OCI-LY1 (cell line): Measurements from ENCODE around the gene MCCC2.

Experiments used
- H2AFZ ChIP-seq: fragments of 200-600 bp; sonication (generic), shearing (Covaris generic); 2 replicates; pipeline ENCODE4 v1.6.0; 2014; ENCODE audit warnings: antibody characterized with exemption, mild to moderate bottlenecking, low read length
- H3F3A ChIP-seq: fragments of 200-600 bp; sonication (generic), shearing (Covaris generic); 2 replicates; pipeline ENCODE4 v1.6.0; 2014; ENCODE audit warnings: mild to moderate bottlenecking, antibody characterized with exemption, low read length, moderate library complexity; ENCODE audit not compliant: insufficient read depth
- H3K27ac ChIP-seq: fragments of 200-600 bp; sonication (generic); 2 replicates; pipeline ENCODE4 v1.5.1; 2014; ENCODE audit warnings: low read length, mixed run types, mild to moderate bottlenecking, low read depth; ENCODE audit not compliant: poor library complexity, severe bottlenecking
- H3K27me3 ChIP-seq: fragments of 200-600 bp; sonication (generic); 2 replicates; pipeline ENCODE4 v1.6.0; 2014; ENCODE audit warnings: antibody characterized with exemption, mild to moderate bottlenecking, low read length, moderate library complexity; ENCODE audit not compliant: insufficient read depth
- H3K36me3 ChIP-seq: fragments of 200-600 bp; sonication (generic); 2 replicates; pipeline ENCODE4 v1.6.1; 2014; ENCODE audit warnings: mild to moderate bottlenecking, antibody characterized with exemption, low read length, moderate library complexity, mixed read lengths; ENCODE audit not compliant: insufficient read depth
- H3K4me1 ChIP-seq: fragments of 200-600 bp; sonication (generic); 2 replicates; pipeline ENCODE4 v1.5.1; 2014; ENCODE audit warnings: mild to moderate bottlenecking, low read length, moderate library complexity; ENCODE audit not compliant: insufficient read depth, severe bottlenecking
- H3K4me2 ChIP-seq: fragments of 200-600 bp; sonication (generic), shearing (Covaris generic); 2 replicates; pipeline ENCODE4 v1.6.1; 2014; ENCODE audit warnings: low read length
- H3K4me3 ChIP-seq: fragments of 200-600 bp; sonication (generic); 2 replicates; pipeline ENCODE4 v1.5.1; 2014; ENCODE audit warnings: low read length, low read depth, mild to moderate bottlenecking, mixed read lengths; ENCODE audit not compliant: poor library complexity, severe bottlenecking
- H3K79me2 ChIP-seq: fragments of 200-600 bp; shearing (Covaris generic); 2 replicates; pipeline ENCODE4 v1.6.1; 2016; ENCODE audit warnings: mixed run types, low read length, mixed read lengths; ENCODE audit not compliant: insufficient read depth
- H3K9ac ChIP-seq: fragments of 200-600 bp; sonication (generic), shearing (Covaris generic); 2 replicates; pipeline ENCODE4 v1.6.1; 2014; ENCODE audit warnings: mild to moderate bottlenecking, low read length, mixed read lengths
- H3K9me2 ChIP-seq: fragments of 200-600 bp; sonication (generic), shearing (Covaris generic); 2 replicates; pipeline ENCODE4 v1.6.1; 2014; ENCODE audit warnings: low read depth, mild to moderate bottlenecking, low read length, mixed read lengths
- H3K9me3 ChIP-seq: fragments of 200-600 bp; shearing (Covaris generic); 2 replicates; pipeline ENCODE4 v1.6.1; 2014; ENCODE audit warnings: low read length, mixed read lengths
- H4K20me1 ChIP-seq: fragments of 200-600 bp; sonication (generic), shearing (Covaris generic); 2 replicates; pipeline ENCODE4 v1.6.0; 2016; ENCODE audit warnings: mild to moderate bottlenecking, low read length; ENCODE audit not compliant: insufficient read depth
- EZH2 ChIP-seq: fragments of 200-600 bp; sonication (generic), shearing (Covaris generic); IDR thresholded peaks from 2 replicates; pipeline ENCODE4 v1.8.0; 2017; ENCODE audit warnings: borderline replicate concordance, mixed run types, mild to moderate bottlenecking, antibody characterized with exemption, low read length, moderate library complexity, mixed read lengths
- TF ChIP-seq, protein P1 (sequence below): fragments of 200-600 bp; sonication (generic), shearing (Covaris generic); IDR thresholded peaks from 2 replicates; pipeline ENCODE4 v1.5.1; 2017; ENCODE audit warnings: mild to moderate bottlenecking, antibody characterized with exemption, low read length, moderate library complexity, mixed read lengths

Gene MCCC2

GRCh38 chr5:71705421-71705820 lies 118.3 kb downstream of the MCCC2 start:
- Histone ChIP-seq H3K27me3 (no peaks in the 10 kb centered on the region), H3K27ac (no peak overlapping the region), H3F3A (no peaks in the 10 kb centered on the region), H3K4me3 (no peak overlapping the region), H3K9me2 (no peaks in the 10 kb centered on the region), H3K9ac (no peak overlapping the region), H3K9me3 (no peaks in the 10 kb centered on the region), H2AFZ (no peak overlapping the region), H3K36me3 (no peaks in the 10 kb centered on the region), H4K20me1 (no peaks in the 10 kb centered on the region), H3K79me2 (no peaks in the 10 kb centered on the region), H3K4me2 (no peak overlapping the region), H3K4me1 (no peaks in the 10 kb centered on the region)
- TF ChIP-seq, protein P1, sequence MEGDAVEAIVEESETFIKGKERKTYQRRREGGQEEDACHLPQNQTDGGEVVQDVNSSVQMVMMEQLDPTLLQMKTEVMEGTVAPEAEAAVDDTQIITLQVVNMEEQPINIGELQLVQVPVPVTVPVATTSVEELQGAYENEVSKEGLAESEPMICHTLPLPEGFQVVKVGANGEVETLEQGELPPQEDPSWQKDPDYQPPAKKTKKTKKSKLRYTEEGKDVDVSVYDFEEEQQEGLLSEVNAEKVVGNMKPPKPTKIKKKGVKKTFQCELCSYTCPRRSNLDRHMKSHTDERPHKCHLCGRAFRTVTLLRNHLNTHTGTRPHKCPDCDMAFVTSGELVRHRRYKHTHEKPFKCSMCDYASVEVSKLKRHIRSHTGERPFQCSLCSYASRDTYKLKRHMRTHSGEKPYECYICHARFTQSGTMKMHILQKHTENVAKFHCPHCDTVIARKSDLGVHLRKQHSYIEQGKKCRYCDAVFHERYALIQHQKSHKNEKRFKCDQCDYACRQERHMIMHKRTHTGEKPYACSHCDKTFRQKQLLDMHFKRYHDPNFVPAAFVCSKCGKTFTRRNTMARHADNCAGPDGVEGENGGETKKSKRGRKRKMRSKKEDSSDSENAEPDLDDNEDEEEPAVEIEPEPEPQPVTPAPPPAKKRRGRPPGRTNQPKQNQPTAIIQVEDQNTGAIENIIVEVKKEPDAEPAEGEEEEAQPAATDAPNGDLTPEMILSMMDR, result no peak
- no peak for TF ChIP-seq EZH2

DNA sequence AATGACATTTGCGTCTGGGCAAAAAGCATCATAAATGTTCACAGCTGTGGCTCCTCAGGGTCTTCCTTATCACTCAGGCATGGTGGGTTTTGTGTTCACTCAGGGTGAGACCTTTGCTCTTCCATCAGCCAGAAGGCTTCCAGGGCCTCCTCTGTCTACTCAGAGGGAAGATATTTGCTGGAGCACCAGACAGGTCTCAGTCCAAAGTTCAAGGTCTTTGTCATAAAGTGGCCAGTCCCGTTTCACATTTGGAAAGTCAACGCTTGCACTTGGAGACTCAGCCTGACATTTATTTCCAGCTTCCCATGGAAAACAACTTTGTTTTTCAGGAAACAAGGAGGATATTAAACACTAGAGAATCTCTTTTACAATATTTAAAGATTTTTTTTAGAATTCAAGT lies 119.8 kb downstream of the MCCC2 start:
- H2AFZ ChIP-seq, result no peak overlapping the region
- H3K4me2 ChIP-seq, result no peak overlapping the region
- no peaks in the 10 kb centered on the region for H4K20me1 ChIP-seq
- H3K36me3 ChIP-seq, result no peaks in the 10 kb centered on the region
- H3K27ac ChIP-seq, result no peak overlapping the region
- no peaks in the 10 kb centered on the region for H3K27me3 ChIP-seq
- H3K4me1 ChIP-seq, result no peaks in the 10 kb centered on the region
- no peaks in the 10 kb centered on the region for H3K9me2 ChIP-seq
- H3F3A ChIP-seq, result no peaks in the 10 kb centered on the region
- TF ChIP-seq, protein P1, result no peak
- TF ChIP-seq EZH2, result no peak
- no peaks in the 10 kb centered on the region for H3K9me3 ChIP-seq
- H3K9ac ChIP-seq, result no peak overlapping the region
- no peaks in the 10 kb centered on the region for H3K79me2 ChIP-seq
- H3K4me3 ChIP-seq, result no peak overlapping the region
